OCI-LY1 (cell line): ENCODE results near the gene KLK12.

Experiments
- CTCF ChIP-seq: fragments of 200-600 bp; sonication (generic), shearing (Covaris generic); IDR thresholded peaks from 2 replicates; pipeline ENCODE4 v1.5.1; 2017; ENCODE audit warnings: mild to moderate bottlenecking, antibody characterized with exemption, low read length, moderate library complexity, mixed read lengths
- EZH2 ChIP-seq: fragments of 200-600 bp; sonication (generic), shearing (Covaris generic); IDR thresholded peaks from 2 replicates; pipeline ENCODE4 v1.8.0; 2017; ENCODE audit warnings: borderline replicate concordance, mixed run types, mild to moderate bottlenecking, antibody characterized with exemption, low read length, moderate library complexity, mixed read lengths

DNA sequence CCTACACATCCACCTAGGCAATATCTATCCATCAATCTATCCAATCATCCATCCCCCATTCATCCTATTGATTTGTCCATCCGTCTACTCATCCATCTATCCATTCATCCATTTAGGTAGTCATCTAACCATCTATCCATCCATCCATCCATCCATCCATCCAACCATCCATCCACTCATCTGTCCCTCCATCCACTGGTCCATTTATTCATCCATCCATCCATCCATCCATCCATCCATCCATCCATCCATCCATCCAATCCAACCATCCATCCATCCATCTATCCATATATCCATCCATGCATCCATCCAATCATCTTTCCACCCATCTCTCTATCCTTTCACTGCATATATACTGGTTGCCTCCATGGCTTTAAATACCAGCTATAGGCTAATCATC, 26.2 kb upstream of the KLK12 start:
- TF ChIP-seq CTCF (no peak), EZH2 (no peak)
